ENCODE measurements around the gene SPATA33.

The SPATA33 gene

DNA sequence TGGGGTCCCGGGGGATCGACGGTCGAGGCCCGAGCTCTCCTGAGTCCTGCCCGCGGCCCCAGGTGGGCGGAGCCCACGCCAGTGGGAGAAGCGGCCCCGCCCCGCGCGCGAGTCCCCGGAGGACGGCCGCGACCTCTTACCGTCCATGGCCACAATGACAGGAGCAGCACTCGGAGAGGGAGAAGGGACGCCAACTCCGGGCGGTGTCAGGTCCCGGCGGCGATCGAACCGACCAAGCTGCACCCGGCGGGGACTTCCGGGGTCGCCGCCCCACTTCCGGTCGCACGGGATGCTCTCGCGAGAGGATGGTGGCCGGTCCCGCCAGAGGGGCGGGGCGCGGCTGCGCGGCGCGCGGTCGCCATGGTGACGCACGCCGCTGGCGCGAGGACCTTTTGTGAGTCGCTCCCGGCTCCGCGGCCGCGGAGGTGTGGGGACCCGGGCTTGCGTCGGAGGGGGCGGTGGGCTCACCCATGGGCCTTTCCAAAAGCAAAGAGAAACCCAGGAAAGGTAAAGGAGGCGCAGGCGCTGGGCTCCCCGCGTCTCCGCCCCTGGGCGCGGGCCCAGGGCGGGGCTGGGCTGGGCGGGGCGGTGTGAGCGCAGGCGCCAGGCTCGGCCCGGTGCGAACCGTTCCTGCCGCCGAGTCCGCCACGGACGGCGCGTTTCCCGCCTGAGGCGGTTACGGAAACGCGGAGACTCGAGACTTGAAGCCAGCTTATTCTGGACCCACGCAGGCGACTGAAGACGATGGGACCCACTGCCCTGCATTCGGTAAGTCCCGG lies at the start of gene SPATA33, which contains the start of gene CHMP1A:
TSS of gene SPATA33 (plus strand) at position 395 of the 779 bp plus-strand sequence. CDS start at position 471, 76 bp downstream.
TSS of gene CHMP1A (minus strand) at position 267 of the 779 bp plus-strand sequence. CDS start at position 147, 120 bp downstream.
- DNase-seq (ENCODE audit: low read depth, low spot score) = peak; percentile 24
- peak within 1 kb of the TSS; percentile 68 for H3K27ac ChIP-seq

- H3K27ac ChIP-seq = no peak overlapping the region
- no peak for DNase-seq (ENCODE audit: low read depth, low spot score)
Measured at GRCh38 chr16:89607937-89608740, 49.5 kb upstream of the SPATA33 start.

GRCh38 chr16:89610108-89610453 lies 47.6 kb upstream of the SPATA33 start:
- no peak overlapping the region for H3K27ac ChIP-seq
- no peak for DNase-seq (ENCODE audit: low read depth, low spot score)

- no peak overlapping the region for H3K27ac ChIP-seq
- DNase-seq (ENCODE audit: low read depth, low spot score) = no peak
Measured at GRCh38 chr16:89612415-89613166, 45.0 kb upstream of the SPATA33 start.

GRCh38 chr16:89613231-89613953 lies 44.2 kb upstream of the SPATA33 start, which contains the start of gene DPEP1:
TSS of gene DPEP1 (plus strand) at chr16:89613642. CDS start at chr16:89630411, 16,769 bp downstream.
- DNase-seq (ENCODE audit: low read depth, low spot score) = no peak
- no peak within 1 kb of the TSS for H3K27ac ChIP-seq

DNA sequence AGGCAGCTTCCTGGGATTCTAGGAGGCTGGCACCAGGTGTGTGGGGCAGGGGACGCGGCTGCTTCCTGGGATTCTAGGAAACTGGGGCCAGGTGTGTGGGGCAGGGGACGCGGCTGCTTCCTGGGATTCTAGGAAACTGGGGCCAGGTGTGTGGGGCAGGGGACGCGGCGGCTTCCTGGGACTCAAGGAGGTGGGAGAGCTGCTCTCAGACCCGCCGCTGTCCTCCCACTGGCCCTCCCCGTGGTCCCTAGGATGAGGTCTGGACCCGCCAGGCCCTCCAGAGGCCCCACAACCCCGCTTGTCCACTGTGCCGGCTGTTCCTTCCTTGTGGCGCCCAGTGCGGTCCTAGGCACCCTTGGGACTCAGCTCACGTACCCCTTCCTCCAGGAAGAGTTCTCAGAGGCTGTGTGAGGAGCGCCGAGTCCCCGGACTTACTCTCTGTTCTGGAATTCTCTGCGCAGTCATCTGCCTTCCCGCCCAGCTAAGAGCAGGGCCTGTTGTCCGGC lies 43.6 kb upstream of the SPATA33 start:
- no peak overlapping the region for H3K27ac ChIP-seq
- DNase-seq (ENCODE audit: low read depth, low spot score) = no peak

- no peak overlapping the region for H3K27ac ChIP-seq
- DNase-seq (ENCODE audit: low read depth, low spot score) = no peak
Measured at GRCh38 chr16:89615176-89615575, 42.5 kb upstream of the SPATA33 start.

DNA sequence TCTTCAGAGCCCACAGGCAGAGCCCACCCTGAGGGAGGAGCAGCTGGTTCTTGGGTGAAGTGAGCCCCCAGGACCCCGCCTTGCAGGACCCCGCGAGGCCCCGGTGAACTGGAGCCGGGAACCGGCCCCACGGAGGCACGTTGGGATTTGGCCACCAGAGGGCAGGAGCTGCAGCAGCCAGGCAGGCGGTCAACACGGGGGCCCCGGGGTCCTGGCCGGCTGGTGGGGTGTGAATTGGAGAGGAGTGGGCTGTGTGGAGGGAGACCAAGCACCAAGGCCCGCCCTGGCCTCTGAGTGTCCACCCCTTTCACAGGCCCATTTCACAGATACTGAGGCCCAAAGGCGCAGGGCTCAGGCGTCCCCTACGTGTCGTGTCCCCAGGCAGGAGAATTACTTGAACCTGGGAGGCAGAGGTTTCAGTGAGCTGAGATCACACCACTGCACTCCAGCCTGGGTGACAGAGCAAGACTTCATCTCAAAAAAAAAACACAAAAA lies 42.0 kb upstream of the SPATA33 start:
- H3K27ac ChIP-seq = no peak overlapping the region
- DNase-seq (ENCODE audit: low read depth, low spot score) = no peak

DNA sequence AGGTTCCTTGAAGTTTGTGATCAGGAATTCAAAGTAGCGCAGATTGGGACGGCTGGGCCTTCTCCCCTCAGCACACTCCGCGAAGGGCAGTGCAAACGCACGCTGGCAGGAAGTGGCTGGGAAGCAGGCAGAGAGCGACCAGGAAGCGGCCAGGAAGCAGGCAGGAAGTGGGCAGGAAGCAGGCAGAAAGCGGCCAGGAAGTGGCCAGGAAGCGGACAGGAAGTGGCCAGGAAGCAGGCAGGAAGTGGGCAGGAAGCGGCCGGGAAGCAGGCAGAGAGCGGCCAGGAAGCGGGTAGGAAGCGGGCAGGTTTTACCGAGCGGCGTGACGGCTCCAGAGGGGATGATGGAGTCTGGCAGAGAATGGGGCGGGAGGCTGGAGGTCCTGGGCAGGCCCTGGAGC lies 41.0 kb upstream of the SPATA33 start:
- H3K27ac ChIP-seq = no peak overlapping the region
- DNase-seq (ENCODE audit: low read depth, low spot score) = no peak

DNA sequence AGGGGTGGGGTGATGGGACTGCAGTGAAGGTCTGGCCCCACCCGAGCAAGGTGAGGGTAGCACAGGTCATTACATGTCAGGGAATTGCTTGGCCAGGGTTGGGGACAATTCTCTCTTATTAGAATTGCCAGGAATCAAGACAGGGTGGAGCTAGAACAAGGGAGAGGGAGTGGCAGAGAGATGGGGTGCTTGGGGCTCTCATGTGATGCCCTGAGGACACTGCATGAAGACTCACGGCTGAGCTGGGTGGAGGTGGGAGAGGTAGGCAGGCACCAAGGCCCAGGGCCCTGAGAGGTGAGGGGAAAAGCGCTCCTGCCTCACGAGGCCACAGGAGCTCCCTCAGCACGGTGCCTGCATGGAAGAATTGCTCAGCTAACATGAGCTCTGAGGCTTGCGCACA lies 40.6 kb upstream of the SPATA33 start:
- H3K27ac ChIP-seq = no peak overlapping the region
- DNase-seq (ENCODE audit: low read depth, low spot score) = no peak

- no peak for DNase-seq (ENCODE audit: low read depth, low spot score)
- H3K27ac ChIP-seq = no peak overlapping the region
Measured at GRCh38 chr16:89618109-89618998, 39.3 kb upstream of the SPATA33 start.

- DNase-seq (ENCODE audit: low read depth, low spot score) = no peak
- no peak overlapping the region for H3K27ac ChIP-seq
Measured at GRCh38 chr16:89619840-89620239, 37.8 kb upstream of the SPATA33 start.

GRCh38 chr16:89620406-89620841 lies 37.2 kb upstream of the SPATA33 start:
- no peak overlapping the region for H3K27ac ChIP-seq
- DNase-seq (ENCODE audit: low read depth, low spot score) = no peak

DNA sequence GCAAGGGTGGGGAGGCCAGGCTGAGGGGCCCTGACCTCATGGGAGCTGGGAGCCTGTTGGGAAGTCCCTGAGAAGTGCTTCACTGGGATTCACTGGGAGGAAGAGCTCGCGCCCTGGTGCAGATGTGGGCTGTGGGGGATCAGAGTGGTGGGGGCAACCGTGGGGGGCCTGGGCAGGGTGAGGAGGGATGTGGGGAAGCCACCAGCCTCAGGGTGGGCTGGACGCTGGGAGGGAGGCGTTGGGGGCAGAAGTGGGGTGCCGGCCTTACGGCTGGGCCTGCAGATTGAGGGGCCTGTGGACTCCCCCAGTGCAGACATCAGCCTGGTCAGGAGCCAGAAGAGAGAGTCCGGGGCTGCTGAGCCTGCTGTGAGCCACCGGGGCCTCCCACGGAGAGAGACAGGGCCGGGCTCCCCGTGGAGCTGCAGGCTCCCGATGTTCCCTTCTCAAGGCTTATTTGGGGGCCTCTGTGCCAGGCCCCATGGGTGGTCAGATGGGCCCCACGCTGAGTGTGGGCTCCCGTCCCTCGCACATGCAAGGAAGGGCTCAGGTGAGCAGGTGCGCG lies 36.4 kb upstream of the SPATA33 start:
- H3K27ac ChIP-seq = no peak overlapping the region
- no peak for DNase-seq (ENCODE audit: low read depth, low spot score)

GRCh38 chr16:89621698-89622409 lies 35.8 kb upstream of the SPATA33 start:
- DNase-seq (ENCODE audit: low read depth, low spot score) = no peak
- no peak overlapping the region for H3K27ac ChIP-seq

- H3K27ac ChIP-seq = no peak overlapping the region
- DNase-seq (ENCODE audit: low read depth, low spot score) = no peak
Measured at GRCh38 chr16:89623511-89624261, 34.0 kb upstream of the SPATA33 start.

All from epithelial cell of prostate (primary cell).